ENCODE data around the gene ENOX1. TPM values are rescaled to one million over a fixed set of nuclear protein-coding genes. Genes with fewer than 3 reads are reported as not detected.

Gene ENOX1
- total RNA-seq, 4 donors from 2014 or later, result 2.2 to 8.9 (median 6.2) TPM

DNA sequence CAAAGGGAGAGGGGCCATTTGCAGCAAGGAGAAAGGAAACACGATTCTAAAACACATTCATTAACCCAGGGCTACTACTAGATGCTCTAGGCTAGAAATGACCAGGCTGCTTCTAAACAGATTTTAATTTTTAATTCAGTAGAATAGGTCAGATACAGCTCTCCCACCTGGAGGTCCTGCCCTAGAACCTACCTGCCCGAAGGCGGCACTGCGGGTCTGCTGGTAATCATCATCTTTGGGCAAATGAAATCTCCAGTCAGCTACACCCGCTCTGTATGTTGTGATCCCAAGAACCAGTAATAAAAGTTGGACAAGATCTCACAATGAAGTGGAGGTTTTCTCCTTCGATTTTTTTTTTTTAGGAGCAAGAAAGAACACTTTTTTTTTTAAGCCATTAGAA lies 345.3 kb downstream of the ENOX1 start:
- TF ChIP-seq, protein P1, sequence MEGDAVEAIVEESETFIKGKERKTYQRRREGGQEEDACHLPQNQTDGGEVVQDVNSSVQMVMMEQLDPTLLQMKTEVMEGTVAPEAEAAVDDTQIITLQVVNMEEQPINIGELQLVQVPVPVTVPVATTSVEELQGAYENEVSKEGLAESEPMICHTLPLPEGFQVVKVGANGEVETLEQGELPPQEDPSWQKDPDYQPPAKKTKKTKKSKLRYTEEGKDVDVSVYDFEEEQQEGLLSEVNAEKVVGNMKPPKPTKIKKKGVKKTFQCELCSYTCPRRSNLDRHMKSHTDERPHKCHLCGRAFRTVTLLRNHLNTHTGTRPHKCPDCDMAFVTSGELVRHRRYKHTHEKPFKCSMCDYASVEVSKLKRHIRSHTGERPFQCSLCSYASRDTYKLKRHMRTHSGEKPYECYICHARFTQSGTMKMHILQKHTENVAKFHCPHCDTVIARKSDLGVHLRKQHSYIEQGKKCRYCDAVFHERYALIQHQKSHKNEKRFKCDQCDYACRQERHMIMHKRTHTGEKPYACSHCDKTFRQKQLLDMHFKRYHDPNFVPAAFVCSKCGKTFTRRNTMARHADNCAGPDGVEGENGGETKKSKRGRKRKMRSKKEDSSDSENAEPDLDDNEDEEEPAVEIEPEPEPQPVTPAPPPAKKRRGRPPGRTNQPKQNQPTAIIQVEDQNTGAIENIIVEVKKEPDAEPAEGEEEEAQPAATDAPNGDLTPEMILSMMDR (IDR thresholded peaks at IDR 0.05), result no peak
- DNase-seq (ENCODE audit: low spot score) (no peak), ATAC-seq (ENCODE audit: low FRiP score) (no peak)

DNA sequence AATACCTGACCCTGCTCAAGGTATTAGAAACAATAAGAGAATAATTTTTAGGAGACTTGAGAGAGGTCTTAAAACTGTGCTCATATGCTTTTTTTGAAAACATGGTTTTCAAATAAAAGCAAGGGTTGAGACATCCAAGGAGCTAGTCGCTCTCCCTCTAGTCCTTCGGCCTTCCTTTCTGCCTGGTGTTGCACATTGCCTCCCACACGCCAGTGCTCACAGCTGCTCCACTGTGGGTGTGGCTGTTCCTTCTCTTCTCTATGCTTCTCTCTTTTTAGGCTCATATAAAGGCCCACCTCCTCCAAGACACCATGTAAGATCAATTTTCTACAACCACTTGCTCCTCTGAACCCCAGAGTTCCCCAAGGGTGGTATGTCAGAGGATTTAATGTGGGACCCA lies 352.6 kb downstream of the ENOX1 start:
- DNase-seq (ENCODE audit: low spot score) (no peak), ATAC-seq (ENCODE audit: low FRiP score) (no peak)
- TF ChIP-seq, protein P1 (IDR thresholded peaks at IDR 0.05), result no peak

DNA sequence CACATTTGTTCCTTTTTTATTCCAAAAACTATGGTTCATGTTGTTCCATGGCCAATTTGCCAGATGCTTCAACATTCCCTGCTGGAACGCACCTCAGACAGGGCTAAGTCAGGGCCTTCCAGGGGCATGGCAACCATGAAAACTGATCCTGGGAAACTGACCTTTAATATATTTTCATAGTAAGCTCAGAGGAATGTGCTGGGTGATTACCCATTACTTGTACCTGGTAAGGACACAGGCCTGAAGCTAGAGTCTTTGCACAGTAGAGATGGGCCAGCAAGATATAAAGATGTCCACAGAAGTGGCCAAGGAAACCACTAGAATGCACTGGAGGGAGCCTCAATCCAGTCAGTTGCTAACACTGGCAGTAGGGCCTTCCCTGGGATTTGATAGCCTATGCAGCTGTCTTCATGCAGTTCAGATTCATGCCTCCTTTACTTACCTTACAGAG lies 353.1 kb downstream of the ENOX1 start:
- TF ChIP-seq, protein P1 (IDR thresholded peaks at IDR 0.05), result no peak
- ATAC-seq (ENCODE audit: low FRiP score) (no peak), DNase-seq (ENCODE audit: low spot score) (no peak)

DNA sequence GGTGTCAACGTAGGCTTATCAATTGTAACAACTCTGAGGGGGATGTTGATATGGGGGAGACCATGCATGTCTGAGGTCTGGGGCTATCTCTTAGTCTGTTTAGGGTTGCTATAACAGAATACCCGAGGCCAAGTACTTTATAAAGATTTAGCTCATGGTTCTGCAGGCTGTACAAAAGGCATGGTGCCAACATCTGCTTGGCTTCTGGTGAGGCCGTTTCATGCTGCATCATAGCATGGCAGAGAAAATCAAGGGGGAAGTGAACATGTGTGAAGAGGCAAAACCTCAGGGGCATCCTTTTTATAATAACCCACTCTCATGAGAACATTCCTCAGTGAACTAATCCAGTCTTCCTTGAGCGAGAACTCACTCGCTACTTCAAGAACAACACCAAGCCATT lies 353.8 kb downstream of the ENOX1 start:
- DNase-seq (ENCODE audit: low spot score) (no peak), ATAC-seq (ENCODE audit: low FRiP score) (no peak)
- TF ChIP-seq, protein P1 (IDR thresholded peaks at IDR 0.05), result no peak

DNA sequence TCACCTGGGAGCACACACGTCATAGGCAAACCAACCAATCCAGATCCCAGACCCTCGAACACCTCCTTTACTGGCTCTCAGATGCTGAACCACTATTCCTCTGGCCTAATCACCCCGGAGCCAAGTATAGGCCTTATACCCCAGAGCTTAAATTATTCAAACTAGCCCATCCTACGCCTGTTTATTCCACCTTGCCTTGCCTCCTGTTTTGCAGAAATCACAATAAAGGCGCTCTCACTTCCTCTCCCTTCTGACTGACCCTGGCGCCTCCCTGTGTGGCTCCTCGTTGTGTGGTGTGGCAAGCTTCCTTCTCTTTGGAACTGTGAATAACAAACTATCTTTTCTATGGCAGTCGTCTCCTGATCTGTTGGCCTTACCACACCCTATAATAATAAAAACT lies 354.9 kb downstream of the ENOX1 start:
- ATAC-seq (ENCODE audit: low FRiP score) (no peak), DNase-seq (ENCODE audit: low spot score) (no peak)
- TF ChIP-seq, protein P1 (IDR thresholded peaks at IDR 0.05), result no peak

DNA sequence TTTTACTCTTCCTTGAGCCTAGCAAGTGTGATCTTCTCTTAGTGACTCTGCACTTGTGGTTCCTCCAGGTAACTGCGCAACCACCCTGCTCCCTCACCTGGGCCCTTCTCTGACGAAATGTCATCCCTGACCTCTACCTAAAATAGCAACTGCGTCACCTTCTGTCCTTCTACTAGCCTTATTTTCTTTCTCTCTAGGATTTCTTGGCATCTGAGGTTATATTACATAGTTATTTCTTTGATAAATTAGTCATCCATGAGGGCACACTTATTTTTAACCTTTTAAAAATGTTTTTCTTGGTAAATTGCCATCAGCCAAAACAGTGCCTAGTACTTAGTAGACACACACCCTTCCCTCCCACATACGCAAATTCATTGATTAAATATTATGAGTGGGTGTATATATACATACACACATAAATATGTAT lies 355.5 kb downstream of the ENOX1 start:
- DNase-seq (ENCODE audit: low spot score) (no peak), ATAC-seq (ENCODE audit: low FRiP score) (no peak)
- TF ChIP-seq, protein P1 (IDR thresholded peaks at IDR 0.05), result no peak

DNA sequence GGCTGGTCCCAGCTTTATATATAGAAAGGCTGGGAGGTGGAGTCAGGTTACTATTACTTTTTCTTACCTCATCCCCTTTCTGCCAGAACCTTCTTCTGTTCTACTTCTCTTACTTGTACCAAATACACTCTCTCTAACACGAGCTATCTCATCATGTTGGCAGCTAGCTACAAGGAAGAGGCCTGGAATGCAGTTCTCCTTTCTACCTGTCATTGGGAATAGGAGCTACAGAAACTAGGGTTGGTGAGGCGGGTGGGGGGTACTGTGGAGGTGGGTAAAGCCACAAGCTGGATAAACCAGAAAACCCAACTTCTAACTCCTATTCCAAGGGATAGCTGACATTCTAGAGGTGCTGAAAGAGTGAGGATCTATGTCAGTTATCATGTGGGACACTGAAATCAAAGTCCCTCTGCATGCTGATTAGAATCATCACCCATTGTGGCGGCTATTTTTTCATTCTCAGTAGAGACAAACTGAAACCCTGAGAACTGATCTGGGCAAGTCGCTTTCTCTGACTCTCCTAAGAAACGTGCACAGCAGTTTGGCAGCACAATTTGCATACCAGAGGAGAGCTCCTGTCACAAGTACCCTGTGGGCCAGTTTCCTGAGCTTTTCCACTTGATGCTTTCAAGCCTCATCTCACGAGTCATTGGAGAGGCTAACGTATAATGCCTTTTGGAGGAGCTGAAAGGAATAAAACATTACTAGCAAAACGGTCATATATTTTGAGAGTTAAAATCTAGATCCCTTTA lies 358.1 kb downstream of the ENOX1 start:
- TF ChIP-seq, protein P1 (IDR thresholded peaks at IDR 0.05), result no peak
- DNase-seq (ENCODE audit: low spot score) (no peak), ATAC-seq (ENCODE audit: low FRiP score) (no peak)

All from omental fat pad (tissue), 4 donors.